ENCODE data around the gene DGCR6L.
"Not testable (repeated sequence)": the region's sequence is repeated elsewhere in the genome, so short reads cannot be mapped to it uniquely, and the experiment has no call there.

Gene DGCR6L

GRCh38 chr22:20325996-20326395 is 6.1 kb upstream of the DGCR6L start:
- not testable (repeated sequence) for DNase-seq (ENCODE audit: low read depth)

GRCh38 chr22:20324139-20324516 is 4.3 kb upstream of the DGCR6L start:
- DNase-seq (ENCODE audit: low read depth), result no peak

- DNase-seq (ENCODE audit: low read depth), result not testable (repeated sequence)
Observed at GRCh38 chr22:20321552-20322211, 1.8 kb upstream of the DGCR6L start.

GRCh38 chr22:20320659-20321551 is 1.0 kb upstream of the DGCR6L start:
- not testable (repeated sequence) for DNase-seq (ENCODE audit: low read depth)

- no peak for DNase-seq (ENCODE audit: low read depth)
Observed at GRCh38 chr22:20319041-20319744, 667 bp downstream of the DGCR6L start.

GRCh38 chr22:20318043-20318688 is 1.7 kb downstream of the DGCR6L start:
- not testable (repeated sequence) for DNase-seq (ENCODE audit: low read depth)

GRCh38 chr22:20317402-20318042 is 2.3 kb downstream of the DGCR6L start:
- DNase-seq (ENCODE audit: low read depth), result not testable (repeated sequence)

GRCh38 chr22:20316844-20317401 is 2.9 kb downstream of the DGCR6L start:
- no peak for DNase-seq (ENCODE audit: low read depth)

- DNase-seq (ENCODE audit: low read depth), result no peak
Observed at GRCh38 chr22:20316217-20316843, 3.5 kb downstream of the DGCR6L start.

GRCh38 chr22:20315337-20316216 is 4.3 kb downstream of the DGCR6L start:
- no peak for DNase-seq (ENCODE audit: low read depth)

- DNase-seq (ENCODE audit: low read depth), result not testable (repeated sequence)
Observed at GRCh38 chr22:20314741-20315336, 5.0 kb downstream of the DGCR6L start.

GRCh38 chr22:20314206-20314605 is 5.7 kb downstream of the DGCR6L start:
- DNase-seq (ENCODE audit: low read depth), result not testable (repeated sequence)

- not testable (repeated sequence) for DNase-seq (ENCODE audit: low read depth)
Observed at GRCh38 chr22:20313306-20314077, 6.4 kb downstream of the DGCR6L start.

- DNase-seq (ENCODE audit: low read depth), result no peak
Observed at GRCh38 chr22:20312396-20313191, 7.3 kb downstream of the DGCR6L start.

GRCh38 chr22:20311249-20312062 is 8.4 kb downstream of the DGCR6L start:
- DNase-seq (ENCODE audit: low read depth), result not testable (repeated sequence)

GRCh38 chr22:20310773-20311172 is 9.1 kb downstream of the DGCR6L start:
- DNase-seq (ENCODE audit: low read depth), result not testable (repeated sequence)

- DNase-seq (ENCODE audit: low read depth), result not testable (repeated sequence)
Observed at GRCh38 chr22:20310180-20310579, 9.7 kb downstream of the DGCR6L start.

Measured in T-helper 22 cell (primary cell).